Measurements from ENCODE around the gene MYF5. TPM values are rescaled to one million over a fixed set of nuclear protein-coding genes. Genes with fewer than 3 reads are reported as not detected.

The MYF5 gene
- total RNA-seq, 1 donor from 2014 or later: not detected

DNA sequence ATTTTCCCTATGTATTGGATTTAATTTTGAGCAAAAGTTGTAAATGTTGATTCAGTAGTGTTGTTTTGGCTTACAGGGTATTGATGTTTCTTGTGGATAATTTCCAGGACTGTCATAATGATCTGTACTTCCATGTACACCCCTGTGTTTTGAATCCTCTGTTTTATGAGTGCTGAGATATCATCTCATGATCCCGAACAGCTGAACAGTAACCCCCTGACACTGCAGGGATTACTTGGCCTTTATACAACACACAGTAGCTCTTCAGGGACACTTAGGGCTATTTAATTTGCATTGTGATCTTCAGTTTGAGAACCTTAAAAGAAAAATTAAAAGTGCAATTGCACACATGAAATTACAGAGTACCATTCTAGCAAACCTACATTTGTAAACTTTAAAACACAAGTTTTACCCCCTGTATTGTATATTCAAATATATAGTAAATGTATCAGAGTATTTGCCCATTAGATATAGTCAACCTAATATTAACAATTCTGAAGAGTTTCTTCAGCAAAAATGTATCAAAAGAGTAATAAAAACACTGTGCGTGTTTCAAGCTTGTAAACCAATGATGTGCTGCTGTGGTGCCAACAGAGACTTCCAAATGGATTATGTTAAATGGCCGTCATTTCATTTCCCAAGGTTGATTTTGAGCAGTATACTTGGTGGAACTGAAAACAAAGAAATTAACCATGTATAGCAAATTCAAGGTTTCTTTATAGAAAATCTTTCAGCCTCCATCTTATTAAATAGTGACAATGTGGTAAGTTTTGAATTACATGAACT, 37.2 kb upstream of the MYF5 start:
- no peak for DNase-seq (ENCODE audit: extremely low spot score, unreplicated experiment)
- Mint-ChIP-seq H3K36me3 (no peaks in the 10 kb centered on the region), H3K4me3 (no peak overlapping the region), H3K27me3 (no peaks in the 10 kb centered on the region), H3K27ac (no peak overlapping the region), H3K9me3 (no peaks in the 10 kb centered on the region), H3K4me1 (ENCODE audit: unreplicated experiment) (peaks cover 13% of the 10 kb centered on the region)
- TF ChIP-seq, protein P1, sequence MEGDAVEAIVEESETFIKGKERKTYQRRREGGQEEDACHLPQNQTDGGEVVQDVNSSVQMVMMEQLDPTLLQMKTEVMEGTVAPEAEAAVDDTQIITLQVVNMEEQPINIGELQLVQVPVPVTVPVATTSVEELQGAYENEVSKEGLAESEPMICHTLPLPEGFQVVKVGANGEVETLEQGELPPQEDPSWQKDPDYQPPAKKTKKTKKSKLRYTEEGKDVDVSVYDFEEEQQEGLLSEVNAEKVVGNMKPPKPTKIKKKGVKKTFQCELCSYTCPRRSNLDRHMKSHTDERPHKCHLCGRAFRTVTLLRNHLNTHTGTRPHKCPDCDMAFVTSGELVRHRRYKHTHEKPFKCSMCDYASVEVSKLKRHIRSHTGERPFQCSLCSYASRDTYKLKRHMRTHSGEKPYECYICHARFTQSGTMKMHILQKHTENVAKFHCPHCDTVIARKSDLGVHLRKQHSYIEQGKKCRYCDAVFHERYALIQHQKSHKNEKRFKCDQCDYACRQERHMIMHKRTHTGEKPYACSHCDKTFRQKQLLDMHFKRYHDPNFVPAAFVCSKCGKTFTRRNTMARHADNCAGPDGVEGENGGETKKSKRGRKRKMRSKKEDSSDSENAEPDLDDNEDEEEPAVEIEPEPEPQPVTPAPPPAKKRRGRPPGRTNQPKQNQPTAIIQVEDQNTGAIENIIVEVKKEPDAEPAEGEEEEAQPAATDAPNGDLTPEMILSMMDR (conservative IDR thresholded peaks at IDR 0.05): no peak

DNA sequence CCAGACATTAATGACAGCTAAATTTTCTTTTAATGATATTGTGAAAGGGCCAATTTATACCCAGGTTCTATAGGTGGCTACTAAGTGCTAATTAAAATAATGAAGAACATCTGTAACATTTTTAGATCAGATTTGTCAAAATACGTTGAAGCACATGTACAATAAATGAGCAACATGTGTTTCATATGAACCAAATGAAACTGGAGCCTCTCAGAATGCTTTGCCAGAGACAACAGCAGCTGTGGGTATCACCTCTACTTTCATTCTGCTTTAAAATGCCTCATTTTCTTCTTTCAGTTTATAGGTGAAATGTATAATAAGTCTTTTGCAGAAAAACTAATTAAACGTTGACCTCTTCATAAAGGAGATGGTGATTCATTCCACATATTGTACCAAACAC, 35.4 kb upstream of the MYF5 start:
- DNase-seq (ENCODE audit: extremely low spot score, unreplicated experiment): no peak
- peaks cover 5% of the 10 kb centered on the region for H3K4me1 Mint-ChIP-seq (ENCODE audit: unreplicated experiment)
- no peaks in the 10 kb centered on the region for H3K36me3 Mint-ChIP-seq
- no peaks in the 10 kb centered on the region for H3K27me3 Mint-ChIP-seq
- H3K4me3 Mint-ChIP-seq: no peak overlapping the region
- no peak overlapping the region for H3K27ac Mint-ChIP-seq
- no peaks in the 10 kb centered on the region for H3K9me3 Mint-ChIP-seq
- TF ChIP-seq, protein P1 (conservative IDR thresholded peaks at IDR 0.05): no peak

DNA sequence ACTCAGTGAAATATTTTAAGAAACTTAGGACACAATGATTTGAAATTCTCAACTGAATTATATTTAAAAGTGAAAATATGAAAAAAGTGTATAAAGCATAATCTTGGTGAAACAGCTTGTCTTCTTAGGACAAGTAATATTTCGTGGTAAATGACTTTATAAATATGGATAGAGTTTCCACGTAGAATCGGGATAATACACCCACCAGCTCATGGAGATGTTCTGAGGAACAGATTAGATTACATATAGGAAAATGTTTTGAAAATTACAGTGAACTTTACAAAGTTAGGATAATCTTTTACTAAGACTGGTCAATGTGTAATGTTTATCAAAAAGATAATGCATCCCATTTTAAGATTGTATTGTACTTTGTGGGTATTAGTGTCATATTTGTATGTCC, 34.9 kb upstream of the MYF5 start:
- H3K4me3 Mint-ChIP-seq: no peak overlapping the region
- no peak for DNase-seq (ENCODE audit: extremely low spot score, unreplicated experiment)
- no peaks in the 10 kb centered on the region for H3K27me3 Mint-ChIP-seq

DNA sequence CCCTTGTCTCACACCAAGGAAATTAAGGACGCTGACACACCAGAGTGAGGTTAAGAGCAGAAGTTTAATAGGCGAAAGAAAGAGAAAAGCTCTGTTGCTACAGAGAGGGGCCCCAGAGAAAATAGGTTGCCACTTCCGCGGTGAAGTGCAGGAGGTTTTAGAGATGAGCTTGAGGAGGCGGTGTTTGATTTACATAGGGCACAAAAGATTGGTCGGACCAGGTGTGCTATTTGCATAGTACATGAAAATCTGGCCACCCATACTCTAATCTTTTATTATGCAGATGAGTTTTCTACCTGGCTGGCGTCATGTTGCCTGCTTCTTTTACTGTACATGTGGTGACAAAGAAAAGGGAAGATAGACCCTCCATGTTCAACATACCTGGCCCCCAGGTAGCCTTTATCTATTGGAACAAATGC, 32.6 kb upstream of the MYF5 start:
- DNase-seq (ENCODE audit: extremely low spot score, unreplicated experiment): no peak
- H3K27ac Mint-ChIP-seq: no peak overlapping the region
- no peaks in the 10 kb centered on the region for H3K36me3 Mint-ChIP-seq
- peak overlapping the region; percentile 58 for H3K4me3 Mint-ChIP-seq
- no peaks in the 10 kb centered on the region for H3K9me3 Mint-ChIP-seq
- H3K4me1 Mint-ChIP-seq (ENCODE audit: unreplicated experiment): peaks cover 5% of the 10 kb centered on the region
- no peaks in the 10 kb centered on the region for H3K27me3 Mint-ChIP-seq
- TF ChIP-seq, protein P1 (conservative IDR thresholded peaks at IDR 0.05): no peak

More for the DNA sequence above, 34.9 kb upstream of the MYF5 start:
- H3K4me1 Mint-ChIP-seq (ENCODE audit: unreplicated experiment): peaks cover 5% of the 10 kb centered on the region
- TF ChIP-seq, protein P1 (conservative IDR thresholded peaks at IDR 0.05): no peak
- H3K27ac Mint-ChIP-seq: no peak overlapping the region
- H3K36me3 Mint-ChIP-seq: no peaks in the 10 kb centered on the region
- no peaks in the 10 kb centered on the region for H3K9me3 Mint-ChIP-seq

DNA sequence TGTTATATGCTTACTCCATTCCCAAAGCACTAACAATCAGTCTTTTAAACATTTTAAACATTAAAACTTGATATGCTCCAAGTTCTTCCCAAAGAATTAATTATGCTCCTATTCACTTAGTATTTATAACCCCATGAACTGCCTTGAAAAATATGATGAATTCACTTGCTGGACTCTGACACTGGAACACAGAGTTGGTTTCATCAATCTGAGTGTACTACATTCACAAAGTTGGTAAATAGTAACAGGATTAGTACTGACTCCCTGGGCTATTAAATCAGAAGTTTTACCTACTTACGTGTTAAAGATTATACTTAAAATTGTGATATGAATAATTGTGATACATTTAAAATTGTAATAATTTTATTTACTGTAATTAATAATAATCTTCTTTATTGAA, 26.6 kb upstream of the MYF5 start:
- no peaks in the 10 kb centered on the region for H3K27me3 Mint-ChIP-seq
- H3K36me3 Mint-ChIP-seq: no peaks in the 10 kb centered on the region
- no peak for DNase-seq (ENCODE audit: extremely low spot score, unreplicated experiment)
- no peak overlapping the region for H3K27ac Mint-ChIP-seq
- no peaks in the 10 kb centered on the region for H3K9me3 Mint-ChIP-seq
- H3K4me1 Mint-ChIP-seq (ENCODE audit: unreplicated experiment): no peaks in the 10 kb centered on the region
- TF ChIP-seq, protein P1 (conservative IDR thresholded peaks at IDR 0.05): no peak
- no peak overlapping the region for H3K4me3 Mint-ChIP-seq
